Measurements from ENCODE around the gene GEMIN8. TPM values are rescaled to one million over a fixed set of nuclear protein-coding genes. Genes with fewer than 3 reads are reported as not detected.

Gene GEMIN8
- total RNA-seq, 8 experiments from 2014 or later, result 7.5 to 25.0 (median 10.2) TPM

GRCh38 chrX:13967636-13968035 lies 62.1 kb downstream of the GEMIN8 start:
- Histone ChIP-seq H3K27ac (no peak overlapping the region), H3K4me3 (no peak overlapping the region), H3K4me1 (replicated peaks in 1 of 2) (no peaks in the 10 kb centered on the region)
- in situ Hi-C loops (cut with MboI; ENCODE audit: low pct_unique_long_range_greater_than_20kb in 2 of 9, low sequenced_read_pairs in 9 of 9, unreplicated experiment in 9 of 9), result no loop called here
- WGBS, 10 experiments, result 20 to 82% (median 78%) methylated on average over 1 to 8 of the region's 9 CpGs; no CpG with 5 or more reads in 6 of the 10 experiments
- ATAC-seq (replicated peaks in 6 of 8), result no peak

DNA sequence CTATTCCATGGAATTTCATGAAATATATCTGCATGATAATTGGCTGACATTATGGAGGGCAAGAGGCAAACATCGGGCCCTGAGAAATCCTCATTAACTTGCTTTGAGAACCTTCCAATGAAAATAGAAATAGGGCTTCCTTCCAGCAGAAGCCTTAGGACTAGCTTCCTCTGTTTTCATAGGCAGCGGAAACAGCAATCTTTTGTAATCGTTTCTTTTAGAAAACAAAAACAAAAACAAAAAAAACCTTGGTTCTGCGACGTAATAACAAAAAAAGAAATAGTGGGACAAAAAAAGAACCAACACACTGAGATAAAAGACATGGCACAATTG lies 62.9 kb downstream of the GEMIN8 start:
- Histone ChIP-seq H3K4me3 (no peak overlapping the region), H3K4me1 (replicated peaks in 1 of 2) (no peaks in the 10 kb centered on the region), H3K27ac (no peak overlapping the region)
- ATAC-seq (replicated peaks in 6 of 8), result no peak
- in situ Hi-C loops (cut with MboI; ENCODE audit: low pct_unique_long_range_greater_than_20kb in 2 of 9, low sequenced_read_pairs in 9 of 9, unreplicated experiment in 9 of 9), result no loop called here
- 80 to 97% (median 85%) methylated on average over 1 to 5 of the region's 5 CpGs; no CpG with 5 or more reads in 5 of the 10 experiments for WGBS, 10 experiments

DNA sequence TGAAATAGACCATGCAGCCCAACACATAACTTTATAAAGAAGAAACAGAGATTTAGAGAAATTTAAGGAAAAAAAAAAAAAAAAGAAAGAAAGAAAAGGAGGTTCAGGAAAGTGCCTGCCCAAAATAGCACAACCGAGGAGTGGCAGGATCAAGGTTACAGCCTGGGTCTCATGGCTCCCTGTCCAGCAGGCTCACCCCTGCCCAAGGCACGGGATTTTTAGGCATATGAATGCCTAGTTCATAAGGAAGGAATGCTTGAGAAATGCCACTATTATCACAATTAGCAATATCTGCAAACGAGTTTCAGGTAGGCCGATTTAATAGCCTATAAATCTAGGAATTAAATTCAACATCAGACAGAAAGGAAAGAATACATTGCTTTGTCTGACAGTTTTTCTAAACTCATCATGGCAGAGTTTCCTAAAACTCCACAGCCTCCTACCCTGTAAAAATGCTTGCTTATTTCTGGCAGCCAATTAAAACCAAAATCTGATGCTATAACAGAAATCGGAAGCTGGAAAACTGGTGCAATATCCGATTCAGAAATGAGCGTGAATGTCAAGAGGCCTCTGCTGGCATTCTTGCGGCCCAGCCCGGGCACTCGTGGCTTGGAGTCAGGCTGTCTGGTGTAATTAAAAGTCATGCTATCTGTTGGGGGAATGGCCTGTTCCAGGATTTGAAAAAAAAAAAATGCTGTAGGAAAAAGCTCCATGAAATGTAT lies 63.5 kb downstream of the GEMIN8 start:
- Histone ChIP-seq H3K27ac (no peak overlapping the region), H3K4me1 (replicated peaks in 1 of 2) (no peaks in the 10 kb centered on the region), H3K4me3 (no peak overlapping the region)
- no peak for ATAC-seq (replicated peaks in 6 of 8)
- WGBS, 10 experiments, result 20 to 100% (median 82%) methylated on average over 1 to 10 of the region's 10 CpGs; no CpG with 5 or more reads in 1 of the 10 experiments
- in situ Hi-C loops (cut with MboI; ENCODE audit: low pct_unique_long_range_greater_than_20kb in 2 of 9, low sequenced_read_pairs in 9 of 9, unreplicated experiment in 9 of 9), result no loop called here

DNA sequence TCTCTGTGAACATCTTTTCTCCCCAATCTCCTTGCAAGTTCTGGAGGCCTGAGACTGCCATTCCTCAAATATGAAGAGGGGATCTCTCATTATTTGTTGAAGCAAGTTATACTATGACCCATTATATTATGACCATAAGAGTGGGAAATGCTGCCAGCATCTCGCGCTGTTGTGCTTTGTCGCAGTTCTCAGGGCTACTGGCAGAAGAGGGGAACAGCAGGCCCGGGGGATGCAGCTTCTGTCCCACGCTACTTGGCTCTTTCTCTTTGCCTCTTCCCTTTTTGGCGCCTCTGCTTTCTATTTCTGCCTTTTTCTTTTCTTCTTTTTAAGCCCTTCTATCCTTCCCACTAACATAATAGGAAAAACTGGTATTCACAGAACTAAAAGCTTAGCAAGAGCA lies 64.2 kb downstream of the GEMIN8 start:
- Histone ChIP-seq H3K27ac (no peak overlapping the region), H3K4me3 (no peak overlapping the region), H3K4me1 (replicated peaks in 1 of 2) (no peaks in the 10 kb centered on the region)
- no peak for ATAC-seq (replicated peaks in 6 of 8)
- WGBS, 10 experiments, result 46 to 100% (median 86%) methylated on average over 1 to 5 of the region's 6 CpGs; no CpG with 5 or more reads in 5 of the 10 experiments
- in situ Hi-C loops (cut with MboI; ENCODE audit: low pct_unique_long_range_greater_than_20kb in 2 of 9, low sequenced_read_pairs in 9 of 9, unreplicated experiment in 9 of 9), result no loop called here

- in situ Hi-C loops (cut with MboI; ENCODE audit: low pct_unique_long_range_greater_than_20kb in 2 of 9, low sequenced_read_pairs in 9 of 9, unreplicated experiment in 9 of 9), result no loop called here
- H3K4me1 ChIP-seq (replicated peaks in 1 of 2), result no peaks in the 10 kb centered on the region
- 0 to 85% (median 68%) methylated on average over 1 to 4 of the region's 4 CpGs; no CpG with 5 or more reads in 5 of the 10 experiments for WGBS, 10 experiments
- no peak overlapping the region for H3K4me3 ChIP-seq
- ATAC-seq (replicated peaks in 6 of 8), result no peak
- no peak overlapping the region for H3K27ac ChIP-seq
These were observed 72.7 kb downstream of the GEMIN8 start for GRCh38 chrX:13956998-13957397.

Other genes with a start within 250 kb of the GEMIN8 start
- 100 to 1,000 TPM in 2 of 8 experiments, 10 to 100 TPM in 4, 1 to 10 TPM in 2; 1.3 to 233 (median 65.1) TPM for gene GPM6B, start 212.8 kb downstream of the GEMIN8 start, total RNA-seq

All from motor neuron (in vitro differentiated cells).